GM19035 (cell line): ENCODE results near the gene FGR.

ENCODE experiments used
- ATAC-seq: cut with Tn5 transposase; IDR thresholded peaks from one replicate; pipeline ENCODE4 v1.9.1; 2021; ENCODE audit not compliant: unreplicated experiment

The FGR gene

DNA sequence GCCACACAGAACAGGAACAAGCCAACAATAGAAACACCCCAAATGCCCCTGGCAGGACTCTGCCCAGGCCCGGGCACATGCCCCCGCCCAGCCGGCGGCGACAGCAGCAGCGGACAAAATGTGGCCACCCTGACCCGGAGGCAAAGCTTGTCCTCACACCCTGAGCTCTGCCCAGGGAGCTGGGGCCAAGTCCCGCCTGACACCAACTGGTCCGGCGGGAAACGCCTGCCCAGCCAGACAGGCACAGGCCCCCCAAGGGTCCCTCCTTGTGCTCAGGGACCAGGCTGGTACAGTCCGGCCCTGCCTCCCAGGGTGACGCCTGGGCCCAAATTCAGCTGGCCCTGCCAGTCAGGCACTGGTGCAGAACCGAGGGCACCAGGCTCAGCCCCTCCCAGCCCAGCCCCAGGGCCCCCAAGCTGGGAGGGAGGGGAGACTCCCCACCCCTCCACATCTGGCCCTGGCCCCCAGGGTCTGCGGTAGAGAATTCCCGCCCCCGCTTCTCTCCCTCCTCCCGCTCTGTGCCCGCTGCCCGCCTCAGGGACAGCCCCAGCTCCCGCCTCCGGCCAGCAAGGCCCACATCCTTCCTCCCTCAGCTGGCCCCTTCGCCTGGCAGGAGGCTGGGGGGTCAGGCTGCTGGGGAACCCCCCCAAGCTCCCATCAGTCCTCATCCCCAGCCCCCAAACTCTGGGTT, 33.1 kb downstream of the FGR start:
- no peak for ATAC-seq

DNA sequence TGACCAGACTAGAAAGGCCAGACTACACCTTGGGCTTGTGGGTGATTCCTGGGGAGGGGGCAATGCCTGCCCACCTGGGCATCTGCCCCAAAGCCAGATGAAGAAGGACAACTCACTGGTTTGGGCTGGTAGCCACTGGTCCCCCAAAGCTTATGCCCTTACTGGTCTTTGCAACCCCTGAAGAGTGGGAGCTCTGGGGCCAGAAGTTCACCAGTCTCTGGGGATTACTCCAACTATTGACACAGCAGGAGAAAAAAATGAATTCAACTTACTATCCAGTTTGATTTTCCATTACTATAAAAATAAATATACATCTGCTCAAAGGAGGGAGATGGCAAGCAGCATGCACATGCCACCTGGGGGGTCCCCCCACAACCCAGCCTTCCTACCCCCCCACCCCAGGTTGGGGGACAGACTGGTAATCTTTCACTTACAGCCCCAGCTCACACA, 33.6 kb downstream of the FGR start:
- no peak for ATAC-seq

DNA sequence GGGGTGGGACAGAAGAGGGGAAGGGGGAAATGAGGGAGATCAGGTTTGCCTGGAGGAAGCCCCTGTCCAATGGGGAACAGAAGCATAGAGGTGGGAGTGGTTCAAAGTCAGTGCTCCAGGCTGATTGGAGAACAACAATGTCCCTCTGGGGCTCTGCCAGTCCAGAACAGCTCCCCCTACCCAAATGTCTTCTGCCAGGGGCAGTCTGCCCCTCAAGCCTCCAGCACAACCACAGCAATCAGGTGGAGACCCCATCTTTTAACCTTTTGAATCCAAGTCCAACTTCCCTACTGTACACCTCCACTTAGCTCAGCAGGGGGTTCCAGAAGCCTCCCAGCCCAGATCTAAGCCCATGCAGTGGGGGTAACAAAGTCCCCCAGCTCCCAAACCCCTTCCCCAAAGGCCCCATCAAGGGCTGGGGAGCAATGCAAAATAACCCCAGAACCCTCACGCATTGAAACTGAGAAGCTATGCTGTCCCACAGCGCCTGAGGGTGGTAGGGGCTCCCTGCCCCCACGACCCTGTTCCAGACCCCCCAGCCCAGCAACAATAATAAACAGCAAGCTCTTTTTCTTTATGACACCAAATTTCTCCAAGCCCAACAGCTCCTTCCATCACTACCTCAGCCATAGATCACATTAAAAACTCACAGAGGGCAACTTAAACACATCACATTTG, 34.3 kb downstream of the FGR start:
- ATAC-seq, result no peak

DNA sequence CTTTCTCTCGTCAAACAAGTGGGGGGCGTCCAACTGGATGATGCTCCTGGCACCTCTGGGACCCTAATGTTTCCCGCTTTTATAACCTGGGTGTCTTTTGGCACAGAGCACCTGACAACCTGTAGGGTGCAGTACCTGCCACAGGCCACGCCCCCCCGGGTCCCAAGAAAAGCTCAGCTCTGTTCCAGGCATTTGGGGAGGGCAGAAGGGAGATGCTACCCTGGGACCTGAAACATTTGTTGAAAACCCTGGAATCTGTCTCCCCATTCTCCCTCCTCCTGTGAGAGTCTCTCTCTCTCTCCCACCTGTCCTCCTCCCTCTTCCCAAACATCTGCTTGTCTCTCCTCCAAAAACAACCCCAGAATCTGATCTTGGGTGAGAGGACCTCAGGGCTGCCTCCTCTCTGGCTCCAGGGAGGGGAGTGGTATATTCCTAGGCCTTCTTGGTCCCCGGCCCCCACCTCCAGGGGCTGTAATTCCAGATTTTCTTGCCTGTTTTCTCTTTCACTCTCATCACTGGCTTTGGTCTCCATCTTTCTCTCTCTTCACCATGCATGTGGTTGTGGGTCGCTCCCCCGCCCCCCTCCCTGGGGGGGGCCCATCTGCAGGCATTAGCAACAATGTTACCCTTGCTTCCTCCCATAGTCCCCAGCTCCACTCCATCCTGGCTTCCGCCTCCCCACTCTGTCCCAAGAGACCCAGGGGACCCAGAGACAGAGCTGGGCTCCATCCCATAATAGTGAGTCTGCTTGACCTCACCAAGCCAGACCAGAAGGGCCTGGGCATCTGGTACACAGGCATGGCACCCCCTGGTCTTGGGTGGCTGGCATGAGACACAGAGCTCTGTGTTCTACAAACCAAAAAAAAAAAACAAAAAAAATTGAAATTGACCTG, 35.1 kb downstream of the FGR start:
- ATAC-seq, result no peak

DNA sequence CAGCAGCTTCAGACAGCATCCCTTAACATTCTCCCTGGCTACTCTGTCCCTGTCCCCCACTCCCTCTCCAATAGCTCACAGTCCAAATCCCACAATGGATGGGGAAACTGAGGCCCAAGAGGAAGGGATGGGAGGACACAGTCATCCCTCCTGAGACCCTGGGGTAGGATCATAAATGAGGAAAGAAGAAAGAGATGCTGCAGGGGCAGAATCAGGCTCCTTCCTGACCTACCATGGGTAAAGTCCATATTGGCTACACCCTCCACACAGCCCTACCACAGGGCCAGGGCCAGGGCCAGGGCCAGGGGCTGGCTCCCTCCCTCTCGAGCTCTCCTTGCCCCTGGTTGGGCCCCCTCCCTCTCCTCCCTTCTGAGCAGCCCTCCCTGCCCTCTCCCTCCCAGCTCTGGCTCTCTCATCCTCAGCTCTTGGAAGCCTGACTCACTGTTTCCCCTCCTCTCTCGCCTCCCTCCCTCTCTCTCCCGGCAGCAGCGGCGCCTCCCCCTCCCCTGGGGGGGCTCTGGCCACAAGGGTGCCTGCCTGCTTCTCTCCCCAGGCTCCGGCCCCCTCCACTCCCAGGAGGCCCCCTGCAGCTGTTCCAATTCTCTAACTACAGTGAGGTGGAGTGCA, 36.0 kb downstream of the FGR start:
- no peak for ATAC-seq

DNA sequence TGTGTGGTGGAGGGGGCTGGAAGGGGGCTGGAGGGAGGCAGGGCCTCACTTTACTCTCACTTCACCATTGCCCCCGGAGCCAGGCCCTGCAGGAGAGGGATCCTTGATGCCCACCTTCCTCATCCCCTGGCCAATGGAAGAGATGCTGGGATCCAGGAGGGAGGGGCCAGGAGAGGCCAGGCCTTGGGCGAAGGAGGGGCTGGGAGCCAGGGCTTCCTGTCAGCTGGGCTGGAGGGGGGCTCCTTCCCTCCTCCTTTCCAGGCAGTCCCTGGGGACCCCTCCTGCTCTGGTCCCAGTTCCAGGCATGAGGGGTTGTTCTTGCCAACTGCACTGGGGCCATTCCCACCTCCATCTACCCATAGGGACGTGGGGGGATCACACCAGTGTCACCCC, 36.7 kb downstream of the FGR start:
- ATAC-seq, result no peak

DNA sequence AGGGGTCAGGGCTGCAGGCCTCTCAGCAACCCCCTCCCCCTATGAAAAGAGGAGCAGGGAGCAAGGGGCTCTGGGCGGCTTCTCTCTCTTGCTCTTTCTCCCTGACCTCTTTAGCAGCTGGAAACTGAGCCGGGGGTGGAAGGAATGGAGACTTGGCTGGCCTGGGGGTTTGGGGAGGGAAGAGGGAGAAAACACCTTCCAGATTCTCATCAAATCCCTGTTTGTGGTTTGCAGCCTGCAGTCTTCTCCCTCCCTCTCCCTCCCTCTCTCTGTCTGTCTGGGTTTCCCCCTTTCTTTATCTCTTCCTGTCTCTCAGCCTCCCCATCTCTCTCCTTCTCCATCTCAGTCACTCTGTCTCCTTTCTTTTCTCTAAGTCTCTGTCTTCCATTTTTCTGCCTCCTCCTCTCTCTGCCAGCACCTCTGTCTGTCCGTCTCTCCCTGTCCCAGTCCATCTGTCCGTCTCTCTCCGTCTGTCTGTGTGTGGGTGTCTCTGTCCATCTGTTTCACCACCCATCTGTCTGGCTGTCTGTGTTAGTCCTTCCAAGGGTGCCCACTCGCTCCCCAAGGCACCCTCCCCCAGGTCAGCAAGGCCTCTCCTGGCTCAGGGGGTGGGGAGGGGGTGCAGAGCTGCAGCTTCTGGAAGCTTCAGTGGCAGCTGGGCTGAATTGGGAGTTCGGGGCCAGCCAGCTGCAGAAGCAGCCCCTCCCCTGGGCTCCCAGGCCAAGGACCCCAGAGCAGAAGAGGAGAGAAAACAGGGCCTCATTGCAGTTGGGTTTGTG, 37.3 kb downstream of the FGR start:
- no peak for ATAC-seq

DNA sequence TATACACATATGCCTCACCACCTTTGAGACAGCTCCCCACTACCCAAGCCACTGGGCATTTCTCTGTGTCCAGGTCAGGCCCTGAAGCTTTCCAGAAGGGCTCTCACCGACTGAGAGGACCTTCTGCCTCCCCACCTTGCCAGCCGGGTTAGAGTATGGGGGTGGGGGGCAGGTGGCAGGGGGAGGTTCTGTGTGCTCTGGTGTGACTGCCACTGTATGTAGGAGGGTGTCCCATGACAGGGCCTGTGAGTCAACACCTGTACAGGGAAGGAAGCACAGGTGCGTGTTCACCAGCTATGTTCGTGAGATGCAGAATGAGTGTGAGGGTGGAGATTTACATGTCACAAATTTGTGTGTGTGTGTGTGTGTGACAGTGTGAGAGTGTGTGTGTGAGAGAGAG, 38.0 kb downstream of the FGR start:
- no peak for ATAC-seq

DNA sequence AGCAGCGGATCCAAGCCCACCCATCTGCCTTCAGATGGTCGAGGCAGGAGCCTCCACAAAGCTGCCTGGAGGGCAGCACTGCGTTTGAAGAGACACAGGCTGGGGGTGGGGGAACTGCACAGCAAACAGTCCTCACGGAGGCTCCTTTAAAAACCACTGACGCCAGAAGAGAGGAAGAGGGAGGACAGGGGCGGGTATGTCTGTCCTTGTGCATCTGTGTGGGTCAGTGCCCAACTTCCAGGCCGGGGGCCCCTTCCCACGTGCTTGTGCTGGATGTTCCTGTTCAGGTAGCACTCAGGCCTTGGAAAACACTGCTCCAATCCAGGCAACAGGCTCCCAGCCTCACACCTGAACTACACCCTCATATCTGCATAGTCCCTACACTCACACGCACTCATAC, 38.7 kb downstream of the FGR start:
- ATAC-seq, result no peak

DNA sequence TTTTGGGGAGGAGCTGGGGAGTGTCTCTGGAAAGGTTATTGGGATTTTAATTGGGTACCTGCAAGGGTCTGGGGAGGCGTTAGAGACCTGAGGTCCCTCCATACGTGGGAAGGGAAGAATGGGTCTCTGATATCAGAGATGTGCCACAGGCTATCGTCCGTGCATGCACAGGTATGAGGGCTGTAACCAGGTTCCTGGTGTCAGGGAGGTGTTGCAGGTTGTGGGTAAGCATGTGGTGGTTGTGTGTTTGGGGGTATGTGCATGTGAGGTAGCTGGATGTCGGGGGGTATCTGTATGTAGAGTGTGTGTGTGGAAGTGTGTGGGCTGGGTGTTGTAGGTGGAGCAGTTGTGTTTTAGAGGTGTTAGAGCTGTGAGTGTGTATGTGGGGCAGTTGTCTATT, 39.4 kb downstream of the FGR start:
- ATAC-seq, result no peak

DNA sequence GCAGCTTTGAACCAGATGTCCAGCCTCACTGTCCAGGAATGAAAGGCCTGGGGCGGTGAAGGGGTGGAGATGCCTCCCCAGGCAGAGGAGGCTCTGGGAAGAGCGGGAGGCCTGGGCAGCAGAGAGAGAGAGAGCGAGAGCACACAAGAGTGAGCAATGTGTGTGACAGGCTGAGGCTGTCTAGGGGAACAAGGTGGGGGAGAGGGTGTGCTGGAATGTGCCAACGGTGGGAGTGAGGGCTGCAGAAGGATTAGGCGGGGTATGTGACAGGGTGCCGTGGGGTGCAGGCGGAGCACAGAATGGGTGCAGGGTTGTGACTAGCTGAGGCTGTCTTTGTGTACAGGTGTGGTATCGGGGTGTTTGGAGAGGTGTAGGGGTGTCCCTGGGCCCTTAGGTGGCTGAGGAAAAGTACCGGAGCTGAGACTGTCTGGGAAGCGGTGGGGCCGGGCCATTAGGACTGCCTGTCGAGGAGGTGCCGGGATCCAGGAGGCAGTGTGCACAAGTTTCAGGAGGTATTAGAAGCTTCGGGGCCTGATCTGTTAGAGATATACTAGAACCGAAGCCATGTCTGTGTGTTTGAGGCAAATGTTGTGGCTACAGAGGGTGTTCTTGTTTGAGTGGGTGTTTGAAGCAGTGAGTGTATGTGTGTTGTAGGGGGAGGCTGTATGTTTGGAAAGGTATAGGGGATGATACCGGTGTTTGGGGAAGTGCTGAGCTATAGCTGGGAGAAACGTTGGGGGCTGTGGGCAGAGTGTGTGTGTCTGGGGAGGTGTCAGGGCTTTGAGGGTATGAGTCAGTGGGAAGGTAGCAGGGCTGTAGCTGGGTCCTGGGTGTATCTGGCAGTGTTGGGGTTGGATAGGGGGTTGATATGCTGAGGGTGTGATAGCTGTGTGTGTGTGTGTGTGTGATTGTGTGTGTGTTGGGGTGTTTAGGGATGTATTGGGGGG, 40.1 kb downstream of the FGR start:
- ATAC-seq, result no peak

DNA sequence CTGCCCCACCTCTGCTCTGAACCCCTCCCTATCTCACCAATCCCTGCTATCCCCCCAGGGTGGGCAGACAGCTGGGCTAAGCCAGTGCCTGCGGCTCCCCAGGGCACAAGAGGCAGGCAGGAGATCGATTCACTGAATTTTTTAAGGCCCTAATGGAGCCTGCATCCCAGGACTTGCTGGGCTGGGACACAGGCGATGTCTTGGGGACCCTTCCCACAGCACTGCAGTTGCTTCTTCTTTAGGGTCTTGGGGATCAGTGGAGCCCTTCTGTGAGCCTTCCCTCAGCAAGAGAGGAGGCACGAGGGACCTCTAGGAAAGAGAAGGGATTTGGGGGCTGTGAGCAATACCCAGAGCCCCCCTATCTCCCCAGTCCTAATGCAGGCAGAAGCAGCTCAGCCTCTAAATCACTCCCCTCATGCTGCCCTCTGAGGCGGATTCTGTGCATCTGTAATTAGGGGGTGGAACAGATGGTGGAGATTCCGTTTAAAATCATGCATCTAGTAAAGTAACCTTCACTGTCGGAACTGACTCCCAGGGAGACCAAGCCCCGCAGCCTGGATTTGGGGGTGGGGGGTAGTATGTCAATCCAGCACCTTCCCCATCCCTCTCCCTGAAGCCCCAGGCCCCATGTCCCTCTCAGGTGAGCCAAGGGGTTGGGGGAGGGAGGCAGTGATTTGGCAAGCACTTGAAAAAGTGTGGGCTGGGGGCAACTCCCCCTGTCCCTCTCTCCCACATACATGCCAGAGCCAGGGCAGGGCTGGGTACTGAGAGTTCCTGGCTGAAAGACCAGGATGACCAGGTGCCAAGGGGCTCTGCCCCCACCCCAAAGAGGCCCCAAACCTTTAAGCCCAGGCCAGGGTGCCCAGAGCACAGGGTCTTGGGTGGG, 41.1 kb downstream of the FGR start:
- ATAC-seq, result no peak

DNA sequence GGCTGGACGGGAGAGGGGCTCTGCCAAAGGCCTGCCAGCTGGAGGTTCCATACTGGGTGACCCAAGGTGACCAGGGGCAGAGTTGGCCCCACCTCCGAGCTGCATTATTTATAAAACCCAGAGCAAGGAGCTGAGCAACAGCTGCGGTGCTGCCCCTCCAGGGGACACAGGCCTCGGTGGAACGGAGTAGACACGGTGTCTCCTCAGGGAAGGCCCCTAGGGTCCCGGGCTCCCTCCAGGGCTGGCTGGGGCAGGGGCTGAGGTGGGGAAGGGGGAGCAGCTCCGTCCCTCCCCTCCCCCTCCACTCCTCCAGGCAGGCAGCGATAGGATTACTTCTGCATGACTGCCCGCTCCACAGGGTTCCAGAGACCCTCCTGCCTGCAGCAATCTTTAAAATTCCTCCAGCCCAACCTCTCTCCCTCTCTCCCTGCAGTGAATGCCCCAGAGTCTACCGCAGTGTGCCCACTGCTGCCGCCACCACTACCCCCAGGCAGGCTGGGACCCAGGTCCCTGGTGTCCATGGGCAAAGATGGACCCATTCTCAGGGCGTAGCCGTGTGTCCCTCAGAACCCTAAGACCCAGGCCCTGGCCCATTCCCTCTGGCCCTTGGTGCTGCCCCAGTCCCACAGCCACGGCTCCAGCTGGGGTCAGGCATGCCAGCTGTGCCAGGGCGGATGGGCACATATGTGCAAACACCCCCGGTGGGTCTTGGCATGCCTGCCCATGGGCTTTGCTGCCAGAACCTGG, 41.9 kb downstream of the FGR start:
- no peak for ATAC-seq

DNA sequence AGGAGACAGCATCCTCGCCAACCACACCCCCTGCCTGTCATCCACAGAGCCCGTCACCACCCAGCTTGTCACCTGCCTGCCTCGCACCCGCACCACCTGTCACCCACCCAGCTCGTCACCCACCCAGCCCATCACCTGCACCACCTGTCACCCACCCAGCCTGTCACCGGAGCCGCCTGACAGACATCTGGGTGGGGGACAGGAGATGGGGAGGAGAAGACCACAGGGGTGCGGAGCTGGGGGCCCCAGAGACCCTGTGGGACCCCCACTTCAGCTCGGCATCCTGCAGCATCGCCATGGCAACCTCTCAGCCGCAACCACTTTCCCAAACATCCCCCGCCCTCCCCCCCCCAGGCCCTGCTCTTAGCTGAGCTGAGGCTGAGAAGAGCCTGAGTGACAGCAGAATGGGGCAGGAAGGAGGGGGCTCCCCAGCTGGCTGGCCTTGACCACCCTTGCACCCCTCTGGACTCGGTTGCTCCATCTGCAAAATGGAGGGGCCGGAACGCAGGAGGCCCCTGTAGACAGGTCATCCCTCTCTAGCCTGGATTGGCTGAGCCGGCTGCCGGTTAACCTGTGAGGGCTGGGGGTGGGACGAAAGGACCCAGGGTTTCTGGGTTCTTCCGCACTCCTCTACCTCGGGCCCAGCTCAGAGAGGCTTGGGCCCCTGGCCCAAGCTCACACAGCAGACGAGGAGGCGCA, 42.6 kb downstream of the FGR start:
- no peak for ATAC-seq

DNA sequence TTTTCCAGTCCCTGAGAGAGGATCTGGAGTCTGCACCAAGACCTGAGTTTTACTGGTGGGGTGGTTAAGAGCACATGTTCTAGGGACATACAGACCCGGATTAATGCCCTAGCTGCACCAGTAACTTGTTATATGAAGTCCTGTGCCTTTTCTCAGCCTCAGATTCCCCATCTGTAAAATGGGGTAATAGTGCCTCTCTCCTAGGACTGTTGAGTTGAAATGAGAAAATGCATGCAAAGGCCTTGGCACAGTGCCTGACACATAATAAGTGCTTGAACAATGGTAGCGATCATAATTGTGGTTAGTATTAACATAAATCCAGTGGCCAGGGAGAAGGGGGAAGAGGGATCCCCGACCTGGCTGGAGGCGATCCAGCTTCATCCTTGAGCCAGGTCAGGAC, 43.4 kb downstream of the FGR start:
- ATAC-seq, result no peak

DNA sequence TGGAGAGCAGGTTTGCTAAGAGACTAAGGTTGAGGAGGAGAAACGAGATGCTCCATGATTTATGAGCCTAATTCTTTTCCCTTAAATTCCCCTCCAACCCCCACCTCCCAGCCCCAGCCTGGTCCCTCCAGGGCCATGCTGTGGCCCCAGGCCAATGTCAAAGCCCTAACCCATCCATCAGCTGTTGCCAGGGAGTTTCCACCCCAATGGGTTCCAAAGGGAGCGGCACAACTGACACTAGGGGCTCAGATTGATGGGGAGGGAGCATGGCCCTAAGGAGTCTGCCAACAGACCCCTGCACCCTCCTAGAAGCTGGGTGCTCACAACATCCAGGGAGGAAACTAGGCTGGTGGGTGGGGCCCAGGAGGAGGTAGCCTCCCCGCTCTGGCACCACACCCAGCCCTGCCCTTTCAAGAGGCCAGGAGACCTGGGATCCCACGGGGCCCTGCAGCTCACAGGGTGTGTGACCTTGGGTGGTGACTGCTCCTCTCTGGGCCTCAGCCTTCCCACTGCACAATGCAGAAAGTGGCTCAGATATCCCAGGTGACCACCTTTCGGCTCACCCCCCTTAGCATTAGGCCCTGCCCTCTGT, 44.0 kb downstream of the FGR start:
- no peak for ATAC-seq
